Aorta (tissue), 5 donors: ENCODE measurements around the gene TBC1D9. TPM values are rescaled to one million over a fixed set of nuclear protein-coding genes. Genes with fewer than 3 reads are reported as not detected.

Experiments
- ATAC-seq: fragments of 200-7000 bp; cut with Tn5 transposase; one replicate; pipeline ENCODE4 v1.9.1; 2022; ENCODE audit warnings: moderate library complexity; ENCODE audit not compliant: low FRiP score
- DNase-seq, 2 donors: peaks; one replicate each; pipeline ENCODE4 v3.0.0-alpha.2; 2020
- H3K27ac ChIP-seq, 2 donors: one replicate each; pipeline ENCODE4 v1.5.1; 2013; ENCODE audit warnings: low read length in 2 of 2, mild to moderate bottlenecking in 2 of 2, moderate library complexity in 2 of 2, control low read depth in 1 of 2, inconsistent platforms in 1 of 2, low read depth in 1 of 2
- H3K27me3 ChIP-seq, 2 donors: one replicate each; pipeline ENCODE4 v1.6.1; 2013; ENCODE audit warnings: control low read depth in 1 of 2, low read length in 1 of 2, mild to moderate bottlenecking in 1 of 2, moderate library complexity in 1 of 2; ENCODE audit not compliant: insufficient read depth in 2 of 2, control insufficient read depth in 1 of 2
- H3K36me3 ChIP-seq, 2 donors: one replicate each; pipeline ENCODE4 v1.6.1; 2013; ENCODE audit warnings: control low read depth in 1 of 2, low read length in 1 of 2, mild to moderate bottlenecking in 1 of 2; ENCODE audit not compliant: insufficient read depth in 2 of 2, control insufficient read depth in 1 of 2
- H3K4me1 ChIP-seq, 2 donors: one replicate each; pipeline ENCODE4 v1.6.1; 2013; ENCODE audit warnings: low read length in 2 of 2, control low read depth in 1 of 2, mild to moderate bottlenecking in 1 of 2, moderate library complexity in 1 of 2; ENCODE audit not compliant: insufficient read depth in 2 of 2, control insufficient read depth in 1 of 2
- H3K4me3 ChIP-seq, 2 donors: one replicate each; pipeline ENCODE4 v1.5.1; 2013; ENCODE audit warnings: low read length in 2 of 2, control low read depth in 1 of 2, mild to moderate bottlenecking in 1 of 2
- H3K9me3 ChIP-seq: one replicate; pipeline ENCODE4 v1.6.1; 2013; ENCODE audit warnings: mild to moderate bottlenecking, low read length; ENCODE audit not compliant: control insufficient read depth
- WGBS, 2 donors: extraction: QIAGEN DNeasy Blood & Tissue Kit; methylation state at CpG; one replicate each; pipeline ENCODE4 v1.1.7; 2013; 5-methylcytosine and 5-hydroxymethylcytosine counted together
- intact Hi-C, 2 donors: fragments of 100-400 bp; cut with DNase I; formaldehyde crosslinking; loops; one replicate each; pipeline versions ENCODE4 v1.14.2 to v1.15.0; 2022
- polyA plus RNA-seq, 2 donors: library from polyadenylated mRNA; stranded (reverse); fragments of 200-250 nt; gene quantifications; one replicate each; pipeline ENCODE4 v1.2.3, GENCODE V29; 2013
- total RNA-seq, 2 donors: library from RNA; stranded (reverse); fragmentation: NEBNext Ultra II Directional; extraction: Animal tissue kit (Norgen Biotek cat#: 25700); gene quantifications; one replicate each; pipeline ENCODE4 v1.2.1, GENCODE V29; 2021
- donor health status: healthy with polysubstance abuse.
- donor health status: Bipolar disorder and iron deficiency.
- donor health status: DM: no; HTN: no; CAD: no.
- donor health status: DM: no; HTN: no; CAD: no.
- donor health status: DM: yes; HTN: yes; CAD: no.

Gene TBC1D9
- total and polyA plus RNA-seq, 4 donors: 4.7 to 28.8 (median 13.5) TPM

- DNase-seq (no peak), ATAC-seq (no peak)
- 72 to 80% methylated on average over 6 of the region's 6 CpGs for WGBS, 2 donors
- H3K27ac ChIP-seq: no peak overlapping the region
- H3K4me3 ChIP-seq: no peak overlapping the region
- H3K27me3 ChIP-seq: no peaks in the 10 kb centered on the region
- intact Hi-C loops: no loop called here
- no peaks in the 10 kb centered on the region for H3K36me3 ChIP-seq
- H3K9me3 ChIP-seq: no peaks in the 10 kb centered on the region
- peaks cover 0 to 4% of the 10 kb centered on the region in 2 donors for H3K4me1 ChIP-seq
These were observed 19.4 kb downstream of the TBC1D9 start for GRCh38 chr4:140736669-140737343.

- no peak for ATAC-seq
- Histone ChIP-seq H3K9me3 (no peaks in the 10 kb centered on the region), H3K27me3 (no peaks in the 10 kb centered on the region), H3K27ac (no peak overlapping the region), H3K4me1 (peaks cover 0 to 4% of the 10 kb centered on the region in 2 donors), H3K36me3 (no peaks in the 10 kb centered on the region), H3K4me3 (no peak overlapping the region)
- intact Hi-C loops: no loop called here
- no peak for DNase-seq
- 91 to 94% methylated on average over 4 of the region's 4 CpGs for WGBS, 2 donors
These were observed 20.3 kb downstream of the TBC1D9 start for GRCh38 chr4:140735779-140736391.

GRCh38 chr4:140735317-140735716 is 20.9 kb downstream of the TBC1D9 start:
- H3K4me3 ChIP-seq: no peak overlapping the region
- peaks cover 0 to 2% of the 10 kb centered on the region in 2 donors for H3K4me1 ChIP-seq
- WGBS, 2 donors: 93 to 95% methylated on average over 2 of the region's 2 CpGs
- ATAC-seq (no peak), DNase-seq (no peak)
- no peaks in the 10 kb centered on the region for H3K27me3 ChIP-seq
- H3K36me3 ChIP-seq: no peaks in the 10 kb centered on the region
- no peaks in the 10 kb centered on the region for H3K9me3 ChIP-seq
- no peak overlapping the region for H3K27ac ChIP-seq
- intact Hi-C loops: no loop called here

GRCh38 chr4:140732780-140733179 is 23.4 kb downstream of the TBC1D9 start:
- Histone ChIP-seq H3K9me3 (no peaks in the 10 kb centered on the region), H3K36me3 (no peaks in the 10 kb centered on the region), H3K27ac (no peak overlapping the region), H3K4me3 (no peak overlapping the region), H3K4me1 (no peaks in the 10 kb centered on the region), H3K27me3 (no peaks in the 10 kb centered on the region)
- WGBS, 2 donors: 65 to 73% methylated on average over 2 of the region's 2 CpGs
- ATAC-seq (no peak), DNase-seq (no peak)
- intact Hi-C loops: no loop called here

- Histone ChIP-seq H3K36me3 (no peaks in the 10 kb centered on the region), H3K4me3 (no peak overlapping the region), H3K27me3 (no peaks in the 10 kb centered on the region), H3K27ac (no peak overlapping the region), H3K4me1 (no peaks in the 10 kb centered on the region), H3K9me3 (no peaks in the 10 kb centered on the region)
- ATAC-seq: no peak
- 84 to 88% methylated on average over 6 of the region's 6 CpGs for WGBS, 2 donors
- intact Hi-C loops: no loop called here
- no peak for DNase-seq
These were observed 26.7 kb downstream of the TBC1D9 start for GRCh38 chr4:140729344-140730049.

- ATAC-seq: no peak
- no peaks in the 10 kb centered on the region for H3K9me3 ChIP-seq
- DNase-seq: no peak
- H3K4me1 ChIP-seq: peaks cover 0 to 7% of the 10 kb centered on the region in 2 donors
- no peaks in the 10 kb centered on the region for H3K27me3 ChIP-seq
- no peak overlapping the region for H3K4me3 ChIP-seq
- no peak overlapping the region for H3K27ac ChIP-seq
- WGBS, 2 donors: 45 to 50% methylated on average over 3 of the region's 3 CpGs
- intact Hi-C loops: no loop called here
- no peaks in the 10 kb centered on the region for H3K36me3 ChIP-seq
These were observed 29.2 kb downstream of the TBC1D9 start for GRCh38 chr4:140726776-140727500.

- Histone ChIP-seq H3K9me3 (no peaks in the 10 kb centered on the region), H3K4me1 (peaks cover 0 to 7% of the 10 kb centered on the region in 2 donors), H3K4me3 (no peak overlapping the region), H3K36me3 (no peaks in the 10 kb centered on the region), H3K27ac (no peak overlapping the region), H3K27me3 (no peaks in the 10 kb centered on the region)
- no peak for DNase-seq
- WGBS, 2 donors: 46 to 63% methylated on average over 5 of the region's 5 CpGs
- no peak for ATAC-seq
- intact Hi-C loops: no loop called here
These were observed 30.6 kb downstream of the TBC1D9 start for GRCh38 chr4:140725556-140725955.

GRCh38 chr4:140724760-140725159 is 31.4 kb downstream of the TBC1D9 start:
- WGBS, 2 donors: 94% methylated on average over 5 of the region's 5 CpGs

More at GRCh38 chr4:140724760-140725159, 31.4 kb downstream of the TBC1D9 start:
- H3K4me3 ChIP-seq: no peak overlapping the region
- H3K36me3 ChIP-seq: no peaks in the 10 kb centered on the region
- ATAC-seq (no peak), DNase-seq (no peak)
- H3K27me3 ChIP-seq: no peaks in the 10 kb centered on the region
- no peak overlapping the region for H3K27ac ChIP-seq
- no peaks in the 10 kb centered on the region for H3K9me3 ChIP-seq
- intact Hi-C loops: no loop called here
- peaks cover 0 to 7% of the 10 kb centered on the region in 2 donors for H3K4me1 ChIP-seq
